ENCODE results near the gene METTL23.
"Not testable (repeated sequence)": the region's sequence is repeated elsewhere in the genome, so short reads cannot be mapped to it uniquely, and the experiment has no call there.

Gene METTL23

GRCh38 chr17:76714336-76714735, 12.3 kb upstream of the METTL23 start:
- DNase-seq (ENCODE audit: low spot score) = no peak

GRCh38 chr17:76714822-76715495, 11.7 kb upstream of the METTL23 start:
- DNase-seq (ENCODE audit: low spot score) = peak; percentile 60

GRCh38 chr17:76715496-76715830, 11.2 kb upstream of the METTL23 start:
- DNase-seq (ENCODE audit: low spot score) = no peak

- no peak for DNase-seq (ENCODE audit: low spot score)
Observed at GRCh38 chr17:76716146-76716838, 10.3 kb upstream of the METTL23 start.

GRCh38 chr17:76716839-76717215, 9.8 kb upstream of the METTL23 start:
- DNase-seq (ENCODE audit: low spot score) = no peak

GRCh38 chr17:76718516-76718915, 8.1 kb upstream of the METTL23 start:
- no peak for DNase-seq (ENCODE audit: low spot score)

GRCh38 chr17:76720211-76720610, 6.4 kb upstream of the METTL23 start:
- no peak for DNase-seq (ENCODE audit: low spot score)

GRCh38 chr17:76720941-76721340, 5.7 kb upstream of the METTL23 start:
- no peak for DNase-seq (ENCODE audit: low spot score)

GRCh38 chr17:76721463-76721862, 5.2 kb upstream of the METTL23 start:
- DNase-seq (ENCODE audit: low spot score) = no peak

GRCh38 chr17:76722279-76722678, 4.4 kb upstream of the METTL23 start:
- no peak for DNase-seq (ENCODE audit: low spot score)

- DNase-seq (ENCODE audit: low spot score) = not testable (repeated sequence)
Observed at GRCh38 chr17:76722977-76723376, 3.7 kb upstream of the METTL23 start.

- no peak for DNase-seq (ENCODE audit: low spot score)
Observed at GRCh38 chr17:76723812-76724211, 2.8 kb upstream of the METTL23 start.

- DNase-seq (ENCODE audit: low spot score) = peak; percentile 63
Observed at GRCh38 chr17:76725580-76726230, 934 bp upstream of the METTL23 start.

GRCh38 chr17:76726231-76726775, 336 bp upstream of the METTL23 start, which contains the start of gene JMJD6:
TSS of gene JMJD6 (minus strand) at chr17:76726606. CDS start at chr17:76726475, 131 bp downstream.
- DNase-seq (ENCODE audit: low spot score) = peak; percentile 94

- DNase-seq (ENCODE audit: low spot score) = no peak
Observed at GRCh38 chr17:76727745-76728456, 1.3 kb downstream of the METTL23 start.

GRCh38 chr17:76731800-76732733, 5.4 kb downstream of the METTL23 start:
- not testable (repeated sequence) for DNase-seq (ENCODE audit: low spot score)

- no peak for DNase-seq (ENCODE audit: low spot score)
Observed at GRCh38 chr17:76732734-76733617, 6.3 kb downstream of the METTL23 start.

- no peak for DNase-seq (ENCODE audit: low spot score)
Observed at GRCh38 chr17:76733618-76733957, 6.9 kb downstream of the METTL23 start.

- DNase-seq (ENCODE audit: low spot score) = no peak
Observed at GRCh38 chr17:76734080-76734840, 7.6 kb downstream of the METTL23 start.

GRCh38 chr17:76735006-76735405, 8.4 kb downstream of the METTL23 start:
- no peak for DNase-seq (ENCODE audit: low spot score)
